ENCODE data around the gene TTLL5. TPM values are rescaled to one million over a fixed set of nuclear protein-coding genes. Genes with fewer than 3 reads are reported as not detected.

The TTLL5 gene
- total and polyA plus RNA-seq, 10 of the 15 experiments (the other 5 are each of a cell fraction or from before 2014, with no cell fraction given): 3.2 to 25.9 (median 13.8) TPM

- TF ChIP-seq, protein P1, sequence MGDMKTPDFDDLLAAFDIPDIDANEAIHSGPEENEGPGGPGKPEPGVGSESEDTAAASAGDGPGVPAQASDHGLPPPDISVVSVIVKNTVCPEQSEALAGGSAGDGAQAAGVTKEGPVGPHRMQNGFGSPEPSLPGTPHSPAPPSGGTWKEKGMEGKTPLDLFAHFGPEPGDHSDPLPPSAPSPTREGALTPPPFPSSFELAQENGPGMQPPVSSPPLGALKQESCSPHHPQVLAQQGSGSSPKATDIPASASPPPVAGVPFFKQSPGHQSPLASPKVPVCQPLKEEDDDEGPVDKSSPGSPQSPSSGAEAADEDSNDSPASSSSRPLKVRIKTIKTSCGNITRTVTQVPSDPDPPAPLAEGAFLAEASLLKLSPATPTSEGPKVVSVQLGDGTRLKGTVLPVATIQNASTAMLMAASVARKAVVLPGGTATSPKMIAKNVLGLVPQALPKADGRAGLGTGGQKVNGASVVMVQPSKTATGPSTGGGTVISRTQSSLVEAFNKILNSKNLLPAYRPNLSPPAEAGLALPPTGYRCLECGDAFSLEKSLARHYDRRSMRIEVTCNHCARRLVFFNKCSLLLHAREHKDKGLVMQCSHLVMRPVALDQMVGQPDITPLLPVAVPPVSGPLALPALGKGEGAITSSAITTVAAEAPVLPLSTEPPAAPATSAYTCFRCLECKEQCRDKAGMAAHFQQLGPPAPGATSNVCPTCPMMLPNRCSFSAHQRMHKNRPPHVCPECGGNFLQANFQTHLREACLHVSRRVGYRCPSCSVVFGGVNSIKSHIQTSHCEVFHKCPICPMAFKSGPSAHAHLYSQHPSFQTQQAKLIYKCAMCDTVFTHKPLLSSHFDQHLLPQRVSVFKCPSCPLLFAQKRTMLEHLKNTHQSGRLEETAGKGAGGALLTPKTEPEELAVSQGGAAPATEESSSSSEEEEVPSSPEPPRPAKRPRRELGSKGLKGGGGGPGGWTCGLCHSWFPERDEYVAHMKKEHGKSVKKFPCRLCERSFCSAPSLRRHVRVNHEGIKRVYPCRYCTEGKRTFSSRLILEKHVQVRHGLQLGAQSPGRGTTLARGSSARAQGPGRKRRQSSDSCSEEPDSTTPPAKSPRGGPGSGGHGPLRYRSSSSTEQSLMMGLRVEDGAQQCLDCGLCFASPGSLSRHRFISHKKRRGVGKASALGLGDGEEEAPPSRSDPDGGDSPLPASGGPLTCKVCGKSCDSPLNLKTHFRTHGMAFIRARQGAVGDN (IDR thresholded peaks at IDR 0.05): 0 out of 2 replicates have a peak, but pooled peaks have one; percentile 19
- TF ChIP-seq HDGF (IDR thresholded peaks at IDR 0.05): peak; percentile 94
- TF ChIP-seq SREBF2 (IDR thresholded peaks at IDR 0.05; ENCODE audit: low read length): peak; percentile 73
- no peak for TF ChIP-seq WRNIP1 (IDR thresholded peaks at IDR 0.05; ENCODE audit: borderline replicate concordance, low read depth, low read length)
- peak; percentile 52 for TF ChIP-seq SIX5 (IDR thresholded peaks at IDR 0.05; ENCODE audit: low read depth, low read length, severe bottlenecking)
- no peak for TF ChIP-seq TCF12 (IDR thresholded peaks at IDR 0.05; ENCODE audit: low read depth, low read length)
- no peak for TF ChIP-seq JUND (IDR thresholded peaks at IDR 0.05; ENCODE audit: low read depth, low read length)
- no peak for TF ChIP-seq ZZZ3 (IDR thresholded peaks at IDR 0.05; ENCODE audit: control insufficient read depth, insufficient read length, low read depth)
- no peak for TF ChIP-seq NR2C1 (IDR thresholded peaks at IDR 0.05)
- no peak for TF ChIP-seq CHD1 (IDR thresholded peaks at IDR 0.05; ENCODE audit: low read depth, low read length)
- peak; percentile 94 for TF ChIP-seq IRF3 (IDR thresholded peaks at IDR 0.05)
- peak; percentile 83 for TF ChIP-seq RFX5 (IDR thresholded peaks at IDR 0.05; ENCODE audit: low read depth, low read length)
- TF ChIP-seq TBL1XR1 (IDR thresholded peaks at IDR 0.05; ENCODE audit: low read depth, low read length): 0 out of 2 replicates have a peak, but pooled peaks have one; percentile 25
- TF ChIP-seq FOXM1 (IDR thresholded peaks at IDR 0.05; ENCODE audit: low read depth, low read length): no peak
- peak; percentile 48; the same call in 1 of the 2 replicates for TF ChIP-seq EED (IDR thresholded peaks at IDR 0.05; ENCODE audit: low read depth)
- TF ChIP-seq ZNF622 (IDR thresholded peaks at IDR 0.05): no peak
- TF ChIP-seq NFXL1 (IDR thresholded peaks at IDR 0.05; ENCODE audit: borderline replicate concordance): no peak
- TF ChIP-seq, protein P2, sequence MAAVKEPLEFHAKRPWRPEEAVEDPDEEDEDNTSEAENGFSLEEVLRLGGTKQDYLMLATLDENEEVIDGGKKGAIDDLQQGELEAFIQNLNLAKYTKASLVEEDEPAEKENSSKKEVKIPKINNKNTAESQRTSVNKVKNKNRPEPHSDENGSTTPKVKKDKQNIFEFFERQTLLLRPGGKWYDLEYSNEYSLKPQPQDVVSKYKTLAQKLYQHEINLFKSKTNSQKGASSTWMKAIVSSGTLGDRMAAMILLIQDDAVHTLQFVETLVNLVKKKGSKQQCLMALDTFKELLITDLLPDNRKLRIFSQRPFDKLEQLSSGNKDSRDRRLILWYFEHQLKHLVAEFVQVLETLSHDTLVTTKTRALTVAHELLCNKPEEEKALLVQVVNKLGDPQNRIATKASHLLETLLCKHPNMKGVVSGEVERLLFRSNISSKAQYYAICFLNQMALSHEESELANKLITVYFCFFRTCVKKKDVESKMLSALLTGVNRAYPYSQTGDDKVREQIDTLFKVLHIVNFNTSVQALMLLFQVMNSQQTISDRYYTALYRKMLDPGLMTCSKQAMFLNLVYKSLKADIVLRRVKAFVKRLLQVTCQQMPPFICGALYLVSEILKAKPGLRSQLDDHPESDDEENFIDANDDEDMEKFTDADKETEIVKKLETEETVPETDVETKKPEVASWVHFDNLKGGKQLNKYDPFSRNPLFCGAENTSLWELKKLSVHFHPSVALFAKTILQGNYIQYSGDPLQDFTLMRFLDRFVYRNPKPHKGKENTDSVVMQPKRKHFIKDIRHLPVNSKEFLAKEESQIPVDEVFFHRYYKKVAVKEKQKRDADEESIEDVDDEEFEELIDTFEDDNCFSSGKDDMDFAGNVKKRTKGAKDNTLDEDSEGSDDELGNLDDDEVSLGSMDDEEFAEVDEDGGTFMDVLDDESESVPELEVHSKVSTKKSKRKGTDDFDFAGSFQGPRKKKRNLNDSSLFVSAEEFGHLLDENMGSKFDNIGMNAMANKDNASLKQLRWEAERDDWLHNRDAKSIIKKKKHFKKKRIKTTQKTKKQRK (IDR thresholded peaks at IDR 0.05; ENCODE audit: low read depth, low read length): peak; percentile 85
These were observed at the start of gene TTLL5, which contains the start of gene ERG28 (continued) for GRCh38 chr14:75660630-75661498.
